D721Med (cell line): ENCODE measurements around the gene TSEN34.
"Not testable (repeated sequence)": the region's sequence is repeated elsewhere in the genome, so short reads cannot be mapped to it uniquely, and the experiment has no call there.

Experiments used
- DNase-seq: peaks from one replicate; pipeline ENCODE4 v3.0.0; 2011; ENCODE audit warnings: low spot score; ENCODE audit not compliant: insufficient read length
- FAIRE-seq: peaks from 2 replicates; lab custom pipeline; 2011; peaks lifted over from hg19 to GRCh38; lab: Jason Lieb, UNC
- CTCF ChIP-seq: IDR thresholded peaks from 2 replicates; pipeline ENCODE4 v1.5.1; 2012; ENCODE audit warnings: mild to moderate bottlenecking, control low read depth; ENCODE audit not compliant: insufficient read depth; ENCODE audit errors: missing control alignments

TSEN34 gene

GRCh38 chr19:54206030-54206830 lies 15.1 kb downstream of the TSEN34 start:
- TF ChIP-seq CTCF = no peak
- DNase-seq (no peak), FAIRE-seq (no peak)

- no peak for FAIRE-seq
- TF ChIP-seq CTCF = no peak
- no peak for DNase-seq
Measured at GRCh38 chr19:54206831-54207177, 15.7 kb downstream of the TSEN34 start.

GRCh38 chr19:54207193-54207592 lies 16.1 kb downstream of the TSEN34 start:
- not testable (repeated sequence) for DNase-seq, FAIRE-seq

- no peak for DNase-seq
- FAIRE-seq = no peak
Measured at GRCh38 chr19:54207676-54207982, 16.5 kb downstream of the TSEN34 start.

GRCh38 chr19:54207983-54208783 lies 17.1 kb downstream of the TSEN34 start:
- TF ChIP-seq CTCF = no peak
- DNase-seq = no peak
- no peak for FAIRE-seq

More at GRCh38 chr19:54207676-54207982, 16.5 kb downstream of the TSEN34 start:
- no peak for TF ChIP-seq CTCF

- no peak for FAIRE-seq
- no peak for TF ChIP-seq CTCF
- DNase-seq = no peak
Measured at GRCh38 chr19:54208784-54209057, 17.6 kb downstream of the TSEN34 start.

GRCh38 chr19:54209058-54209810 lies 18.1 kb downstream of the TSEN34 start:
- FAIRE-seq (no peak), DNase-seq (no peak)
- TF ChIP-seq CTCF = no peak
